A549 (cell line): Measurements from ENCODE around the gene STK4. TPM values are rescaled to one million over a fixed set of nuclear protein-coding genes. Genes with fewer than 3 reads are reported as not detected.
A peak's percentile ranks its signal among the peaks of the same experiment; 100 is the strongest.

Experiments used
- ATAC-seq, 2 experiments: fragments of 200-7000 bp in 1 of 2; fragments of >200 bp in 1 of 2; cut with Nextera tagmentation in 1 of 2; cut with Tn5 transposase in 1 of 2; 3 replicates each; pipeline versions ENCODE4 v1.8.0 to v1.9.1; 2018 to 2020; ENCODE audit warnings: mild to moderate bottlenecking in 1 of 2, moderate library complexity in 1 of 2
- CTCF ChIA-PET: fragments of 300-600 bp; sonication (Branson Sonifier 250); formaldehyde crosslinking; extraction: SDS; loops from one replicate; lab custom pipeline; 2021; ENCODE audit warnings: antibody characterized with exemption, inconsistent platforms; lab: Yijun Ruan, JAX
- POLR2A ChIA-PET: fragments of 350-600 bp; formaldehyde crosslinking; extraction: SDS; loops from one replicate; lab custom pipeline; 2021; ENCODE audit warnings: antibody characterized with exemption, inconsistent platforms; lab: Yijun Ruan, JAX
- DNase-seq, 2 experiments: peaks; one replicate each; pipeline versions ENCODE4 v3.0.0 to v3.0.0-alpha.2; 2011 to 2016; ENCODE audit warnings: low read depth in 1 of 2, low spot score in 1 of 2
- FAIRE-seq: peaks from 2 replicates; lab custom pipeline; 2011; peaks lifted over from hg19 to GRCh38; lab: Jason Lieb, UNC
- H3K27ac ChIP-seq, 2 experiments: fragments of >200 bp; sonication (Bioruptor Twin); formaldehyde crosslinking; 3 replicates each; pipeline ENCODE4 v1.5.1; 2016 to 2017
- H3K4me1 ChIP-seq: fragments of >200 bp; sonication (Bioruptor Twin); formaldehyde crosslinking; 3 replicates; pipeline ENCODE4 v1.6.1; 2016
- H3K4me2 ChIP-seq: fragments of >200 bp; sonication (Bioruptor Twin); formaldehyde crosslinking; 3 replicates; pipeline ENCODE4 v1.6.1; 2016
- H3K4me3 ChIP-seq: fragments of >200 bp; sonication (Bioruptor Twin); formaldehyde crosslinking; 3 replicates; pipeline ENCODE4 v1.5.1; 2016
- H3K9me3 ChIP-seq: fragments of >200 bp; sonication (Bioruptor Twin); formaldehyde crosslinking; 3 replicates; pipeline ENCODE4 v1.6.1; 2016
- CBX2 ChIP-seq: fragments of 200-600 bp; sonication (generic); IDR thresholded peaks from 2 replicates; pipeline ENCODE4 v1.6.1; 2016; ENCODE audit warnings: low read depth, mild to moderate bottlenecking, borderline replicate concordance
- CEBPB ChIP-seq, 2 experiments: fragments of >200 bp in 1 of 2; sonication (Bioruptor Twin) in 1 of 2; formaldehyde crosslinking in 1 of 2; IDR thresholded peaks; 2 replicates each; pipeline ENCODE4 v1.6.1; 2012 to 2016
- CHD2 ChIP-seq: fragments of 150-350 bp; IDR thresholded peaks from 2 replicates; pipeline ENCODE4 v1.6.1; 2014; ENCODE audit warnings: low read length; ENCODE audit not compliant: partially characterized antibody
- E2F6 ChIP-seq: IDR thresholded peaks from 2 replicates; pipeline ENCODE4 v1.6.1; 2012; ENCODE audit warnings: low read depth, borderline replicate concordance
- EHF ChIP-seq: fragments of 250-450 bp; sonication (Bioruptor Pico); IDR thresholded peaks from 2 replicates; pipeline ENCODE4 v1.5.0; 2020; ENCODE audit warnings: mild to moderate bottlenecking
- FOSL2 ChIP-seq, 2 experiments: fragments of 450-650 bp in 1 of 2; fragments of >200 bp in 1 of 2; sonication (Bioruptor Twin) in 1 of 2; formaldehyde crosslinking; IDR thresholded peaks; 2 replicates each; pipeline versions ENCODE4 v1.5.0 to v1.6.1; 2016 to 2020; ENCODE audit warnings: mild to moderate bottlenecking in 1 of 2, moderate library complexity in 1 of 2
- FOXS1 ChIP-seq: fragments of 250-450 bp; sonication (Bioruptor Pico); IDR thresholded peaks from 2 replicates; pipeline ENCODE4 v1.5.0; 2020; ENCODE audit warnings: mild to moderate bottlenecking, moderate library complexity
- HDAC2 ChIP-seq: fragments of 200-600 bp; sonication (generic); IDR thresholded peaks from 2 replicates; pipeline ENCODE4 v1.6.1; 2016
- HES2 ChIP-seq: fragments of >200 bp; sonication (Bioruptor Twin); formaldehyde crosslinking; IDR thresholded peaks from 2 replicates; pipeline ENCODE4 v1.6.1; 2016
- KDM5A ChIP-seq: fragments of 200-600 bp; sonication (generic); IDR thresholded peaks from 2 replicates; pipeline ENCODE4 v1.6.1; 2016; ENCODE audit warnings: antibody characterized with exemption, mild to moderate bottlenecking
- MAZ ChIP-seq: fragments of 150-350 bp; IDR thresholded peaks from 2 replicates; pipeline ENCODE4 v1.6.1; 2014; ENCODE audit warnings: antibody characterized with exemption, low read depth, low read length, borderline replicate concordance
- NFE2L2 ChIP-seq: fragments of 150-350 bp; conservative IDR thresholded peaks from 2 replicates; pipeline ENCODE4 v1.6.1; 2014; ENCODE audit warnings: low read length
- NPAS2 ChIP-seq: fragments of 250-450 bp; sonication (Bioruptor Pico); IDR thresholded peaks from 2 replicates; pipeline ENCODE4 v1.8.0; 2022; ENCODE audit warnings: mild to moderate bottlenecking, moderate library complexity, borderline replicate concordance
- NR3C1 ChIP-seq: fragments of >200 bp; sonication (Bioruptor Twin); formaldehyde crosslinking; IDR thresholded peaks from 3 replicates; pipeline ENCODE4 v1.6.1; 2017
- PBX3 ChIP-seq: IDR thresholded peaks from 2 replicates; pipeline ENCODE4 v1.6.1; 2012
- RFX5 ChIP-seq: fragments of 450-650 bp; IDR thresholded peaks from 2 replicates; pipeline ENCODE4 v1.7.1; 2014; ENCODE audit warnings: antibody characterized with exemption, mild to moderate bottlenecking, moderate library complexity
- SMC3 ChIP-seq: fragments of >200 bp; sonication (Bioruptor Twin); formaldehyde crosslinking; IDR thresholded peaks from 3 replicates; pipeline ENCODE4 v1.6.1; 2018; ENCODE audit warnings: inconsistent platforms
- TFCP2L1 ChIP-seq: fragments of 250-450 bp; sonication (Bioruptor Pico); IDR thresholded peaks from 2 replicates; pipeline ENCODE4 v1.5.0; 2021; ENCODE audit warnings: mild to moderate bottlenecking
- ZFP36 ChIP-seq: fragments of 450-650 bp; IDR thresholded peaks from 2 replicates; pipeline ENCODE4 v1.6.1; 2014; ENCODE audit warnings: borderline replicate concordance; ENCODE audit not compliant: partially characterized antibody
- WGBS: methylation state at CpG from one replicate; pipeline ENCODE4 v1.1.6; 2017; ENCODE audit errors: missing lambda C conversion rate; 5-methylcytosine and 5-hydroxymethylcytosine counted together
- polyA plus RNA-seq, 4 experiments: library from polyadenylated mRNA; depleted of rRNA in 3 of 4; stranded (reverse); fragments of >200 nt; fragmentation: RNase III in 1 of 4; extraction: RNeasy Plus Mini Kit Qiagen cat#74134 plus additional on column Dnase treatment in 1 of 4; gene quantifications; 2 replicates in 3 of 4; 3 replicates in 1 of 4; pipeline ENCODE4 v1.2.3, GENCODE V29; 2011 to 2017
- TF ChIP-seq, protein P1 (sequence below): IDR thresholded peaks from 2 replicates; pipeline ENCODE4 v1.6.1; 2012

Gene STK4
- polyA plus RNA-seq, 2 of the 4 experiments (the other 2 are of a cell fraction): 14.5 to 34.5 TPM

- Histone ChIP-seq H3K9me3 (no peaks in the 10 kb centered on the region), H3K4me3 (no peak overlapping the region), H3K27ac (no peak overlapping the region), H3K4me2 (no peak overlapping the region), H3K4me1 (0 out of 3 replicates have a peak, but pooled peaks cover 4% of the 10 kb centered on the region)
- ChIA-PET CTCF (interaction anchor here (1.8 to 12.3 kb wide), 6 partner anchors 8 to 243 kb away, joined by 5 to 98 read pairs (median 19); no protein-coding TSS in a partner anchor), POLR2A (no interaction called here)
- no peak for FAIRE-seq
- ATAC-seq: no peak
- no peak for DNase-seq
- WGBS: 92% methylated on average over 3 of the region's 3 CpGs
- no peak for TF ChIP-seq EHF
- peak; percentile 54 to 65; a peak in 3 of 4 replicates for TF ChIP-seq CEBPB (IDR thresholded peaks at IDR 0.05)
These were observed 85.1 kb downstream of the STK4 start for GRCh38 chr20:45051204-45052060.

DNA sequence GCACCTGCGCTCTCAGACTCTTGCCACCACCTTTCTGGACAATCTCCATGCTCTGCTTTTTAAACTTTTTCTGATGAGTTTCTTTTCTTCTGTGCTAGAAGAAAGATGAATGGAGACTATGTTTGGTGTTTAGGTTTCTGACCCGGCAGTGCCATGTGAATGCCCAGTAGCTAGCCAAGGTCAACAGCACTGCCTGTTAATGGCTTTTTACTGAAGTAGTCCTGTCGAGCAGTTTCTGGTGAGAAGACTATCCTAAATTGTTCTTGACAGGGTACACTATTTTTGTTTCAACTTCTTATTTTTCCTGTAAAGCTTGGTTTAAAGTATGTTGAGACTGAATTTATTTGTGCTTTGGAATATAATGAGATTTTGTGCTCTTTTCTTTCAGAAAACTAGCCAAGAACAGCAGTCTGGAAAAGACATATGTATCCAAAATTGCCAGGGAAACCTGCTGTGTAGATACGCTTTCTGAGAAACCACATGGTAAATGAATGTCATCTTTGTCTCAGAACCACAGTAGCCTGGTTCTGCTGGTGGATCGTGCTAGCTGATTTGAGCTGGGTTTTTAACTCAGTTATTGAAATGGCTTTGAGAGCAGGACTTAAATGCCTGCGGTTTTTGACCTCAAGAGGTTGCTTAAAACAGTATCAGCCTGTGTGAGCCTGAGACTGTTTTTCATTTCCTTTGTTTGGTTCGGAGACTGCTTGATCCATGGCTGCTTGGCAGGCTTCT is 86.6 kb downstream of the STK4 start:
- no peak for ATAC-seq
- ChIA-PET POLR2A (no interaction called here), CTCF (interaction anchor here (0.9 to 12.3 kb wide), 7 partner anchors 9 to 241 kb away, joined by 3 to 98 read pairs (median 6); no protein-coding TSS in a partner anchor)
- 0 out of 3 replicates have a peak, but pooled peaks cover 5% of the 10 kb centered on the region for H3K4me1 ChIP-seq
- no peaks in the 10 kb centered on the region for H3K9me3 ChIP-seq
- no peak overlapping the region for H3K27ac ChIP-seq
- 89% methylated on average over 7 of the region's 7 CpGs for WGBS
- no peak for TF ChIP-seq HES2
- TF ChIP-seq SMC3: no peak
- TF ChIP-seq FOXS1: no peak
- TF ChIP-seq RFX5: no peak
- TF ChIP-seq NR3C1: no peak
- no peak for TF ChIP-seq HDAC2
- no peak for TF ChIP-seq CEBPB (IDR thresholded peaks at IDR 0.05)
- TF ChIP-seq ZFP36: no peak
- no peak for TF ChIP-seq E2F6
- no peak for TF ChIP-seq PBX3
- TF ChIP-seq NPAS2 (CRISPR knock-in tag): no peak
- TF ChIP-seq MAZ: no peak
- TF ChIP-seq CBX2: no peak
- TF ChIP-seq, protein P1, sequence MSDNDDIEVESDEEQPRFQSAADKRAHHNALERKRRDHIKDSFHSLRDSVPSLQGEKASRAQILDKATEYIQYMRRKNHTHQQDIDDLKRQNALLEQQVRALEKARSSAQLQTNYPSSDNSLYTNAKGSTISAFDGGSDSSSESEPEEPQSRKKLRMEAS: no peak
- TF ChIP-seq KDM5A: no peak
- no peak for TF ChIP-seq TFCP2L1 (CRISPR knock-in tag)
- no peak for TF ChIP-seq FOSL2 (IDR thresholded peaks at IDR 0.05)
- no peak for TF ChIP-seq FOSL2 (CRISPR knock-in tag; IDR thresholded peaks at IDR 0.05)
- no peak for TF ChIP-seq NFE2L2
- no peak for TF ChIP-seq CHD2
- FAIRE-seq: no peak
- no peak overlapping the region for H3K4me3 ChIP-seq
- no peak for DNase-seq
- no peak overlapping the region for H3K4me2 ChIP-seq
